HL-60 (cell line): ENCODE data around the gene FCN2.

Experiments used
- POLR2AphosphoS5 ChIP-seq: IDR thresholded peaks from 2 replicates; pipeline ENCODE4 v1.6.1; 2012; ENCODE audit warnings: low read depth
- TF ChIP-seq, protein P1 (sequence below): IDR thresholded peaks from one replicate; pipeline ENCODE4 v1.5.1; 2011; ENCODE audit warnings: low read length, control low read depth, inconsistent platforms; ENCODE audit not compliant: insufficient read depth
- TF ChIP-seq, protein P2 (sequence below): IDR thresholded peaks from 2 replicates; pipeline ENCODE4 v1.6.1; 2012; ENCODE audit warnings: low read depth; ENCODE audit not compliant: insufficient replicate concordance

DNA sequence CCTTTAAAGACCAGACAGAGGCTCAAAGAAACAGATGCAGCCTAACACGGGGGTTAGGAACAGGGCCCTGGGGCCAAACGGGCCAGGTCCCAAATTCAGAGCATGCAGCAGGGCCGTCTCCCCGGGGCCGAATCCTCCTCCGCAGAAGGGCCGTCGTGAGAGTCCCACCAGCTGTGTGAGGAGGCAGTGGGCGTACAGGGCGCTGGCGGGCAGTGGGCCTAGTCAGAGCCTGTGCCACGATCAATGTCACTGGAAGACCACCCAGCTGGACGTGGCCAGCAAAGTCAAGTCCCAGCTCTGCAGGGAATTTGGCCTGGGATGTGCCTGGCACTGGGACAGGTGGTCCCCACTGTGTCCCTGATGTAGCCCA lies 15.8 kb upstream of the FCN2 start:
- TF ChIP-seq, protein P1, sequence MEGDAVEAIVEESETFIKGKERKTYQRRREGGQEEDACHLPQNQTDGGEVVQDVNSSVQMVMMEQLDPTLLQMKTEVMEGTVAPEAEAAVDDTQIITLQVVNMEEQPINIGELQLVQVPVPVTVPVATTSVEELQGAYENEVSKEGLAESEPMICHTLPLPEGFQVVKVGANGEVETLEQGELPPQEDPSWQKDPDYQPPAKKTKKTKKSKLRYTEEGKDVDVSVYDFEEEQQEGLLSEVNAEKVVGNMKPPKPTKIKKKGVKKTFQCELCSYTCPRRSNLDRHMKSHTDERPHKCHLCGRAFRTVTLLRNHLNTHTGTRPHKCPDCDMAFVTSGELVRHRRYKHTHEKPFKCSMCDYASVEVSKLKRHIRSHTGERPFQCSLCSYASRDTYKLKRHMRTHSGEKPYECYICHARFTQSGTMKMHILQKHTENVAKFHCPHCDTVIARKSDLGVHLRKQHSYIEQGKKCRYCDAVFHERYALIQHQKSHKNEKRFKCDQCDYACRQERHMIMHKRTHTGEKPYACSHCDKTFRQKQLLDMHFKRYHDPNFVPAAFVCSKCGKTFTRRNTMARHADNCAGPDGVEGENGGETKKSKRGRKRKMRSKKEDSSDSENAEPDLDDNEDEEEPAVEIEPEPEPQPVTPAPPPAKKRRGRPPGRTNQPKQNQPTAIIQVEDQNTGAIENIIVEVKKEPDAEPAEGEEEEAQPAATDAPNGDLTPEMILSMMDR, result no peak
- no peak for TF ChIP-seq POLR2AphosphoS5
- TF ChIP-seq, protein P2, sequence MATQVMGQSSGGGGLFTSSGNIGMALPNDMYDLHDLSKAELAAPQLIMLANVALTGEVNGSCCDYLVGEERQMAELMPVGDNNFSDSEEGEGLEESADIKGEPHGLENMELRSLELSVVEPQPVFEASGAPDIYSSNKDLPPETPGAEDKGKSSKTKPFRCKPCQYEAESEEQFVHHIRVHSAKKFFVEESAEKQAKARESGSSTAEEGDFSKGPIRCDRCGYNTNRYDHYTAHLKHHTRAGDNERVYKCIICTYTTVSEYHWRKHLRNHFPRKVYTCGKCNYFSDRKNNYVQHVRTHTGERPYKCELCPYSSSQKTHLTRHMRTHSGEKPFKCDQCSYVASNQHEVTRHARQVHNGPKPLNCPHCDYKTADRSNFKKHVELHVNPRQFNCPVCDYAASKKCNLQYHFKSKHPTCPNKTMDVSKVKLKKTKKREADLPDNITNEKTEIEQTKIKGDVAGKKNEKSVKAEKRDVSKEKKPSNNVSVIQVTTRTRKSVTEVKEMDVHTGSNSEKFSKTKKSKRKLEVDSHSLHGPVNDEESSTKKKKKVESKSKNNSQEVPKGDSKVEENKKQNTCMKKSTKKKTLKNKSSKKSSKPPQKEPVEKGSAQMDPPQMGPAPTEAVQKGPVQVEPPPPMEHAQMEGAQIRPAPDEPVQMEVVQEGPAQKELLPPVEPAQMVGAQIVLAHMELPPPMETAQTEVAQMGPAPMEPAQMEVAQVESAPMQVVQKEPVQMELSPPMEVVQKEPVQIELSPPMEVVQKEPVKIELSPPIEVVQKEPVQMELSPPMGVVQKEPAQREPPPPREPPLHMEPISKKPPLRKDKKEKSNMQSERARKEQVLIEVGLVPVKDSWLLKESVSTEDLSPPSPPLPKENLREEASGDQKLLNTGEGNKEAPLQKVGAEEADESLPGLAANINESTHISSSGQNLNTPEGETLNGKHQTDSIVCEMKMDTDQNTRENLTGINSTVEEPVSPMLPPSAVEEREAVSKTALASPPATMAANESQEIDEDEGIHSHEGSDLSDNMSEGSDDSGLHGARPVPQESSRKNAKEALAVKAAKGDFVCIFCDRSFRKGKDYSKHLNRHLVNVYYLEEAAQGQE, result no peak
